H1 (cell line): Measurements from ENCODE around the gene SFTPA1. TPM values are rescaled to one million over a fixed set of nuclear protein-coding genes. Genes with fewer than 3 reads are reported as not detected.
"Not testable (repeated sequence)": the region's sequence is repeated elsewhere in the genome, so short reads cannot be mapped to it uniquely, and the experiment has no call there.

Experiments
- CTCF ChIA-PET: fragments of 300-600 bp; sonication (Branson Sonifier 250); formaldehyde crosslinking; loops from one replicate; lab custom pipeline; 2021; ENCODE audit not compliant: partially characterized antibody; lab: Charles Lee
- POLR2A ChIA-PET: fragments of 300-600 bp; sonication (Branson Sonifier 250); formaldehyde crosslinking; loops from one replicate; lab custom pipeline; 2021; ENCODE audit warnings: inconsistent platforms; ENCODE audit not compliant: partially characterized antibody; lab: Charles Lee
- DNase-seq, 2 experiments: peaks; one replicate each; pipeline versions ENCODE4 v3.0.0 to v3.0.0-alpha.2; 2010 to 2022; ENCODE audit warnings: low spot score in 2 of 2, low read depth in 1 of 2, mixed read lengths in 1 of 2
- FAIRE-seq: peaks from 2 replicates; lab custom pipeline; 2011; peaks lifted over from hg19 to GRCh38; lab: Jason Lieb, UNC
- H2AFZ ChIP-seq: 2 replicates; pipeline ENCODE4 v1.8.1; 2012; ENCODE audit warnings: low read length, inconsistent platforms
- H2AK5ac ChIP-seq: 2 replicates; pipeline ENCODE4 v1.6.1; 2013; ENCODE audit warnings: low read depth, low read length
- H2BK120ac ChIP-seq: replicated peaks from 2 replicates; pipeline ENCODE3; 2013; ENCODE audit warnings: low read depth, low read length, inconsistent platforms
- H2BK12ac ChIP-seq: 2 replicates; pipeline ENCODE4 v1.6.1; 2013; ENCODE audit warnings: low read depth, low read length
- H2BK15ac ChIP-seq: 2 replicates; pipeline ENCODE4 v1.6.1; 2013; ENCODE audit warnings: low read length
- H2BK20ac ChIP-seq: 2 replicates; pipeline ENCODE4 v1.6.1; 2013; ENCODE audit warnings: low read length
- H2BK5ac ChIP-seq: 2 replicates; pipeline ENCODE4 v1.6.1; 2013; ENCODE audit warnings: low read depth, low read length
- H3K14ac ChIP-seq: 2 replicates; pipeline ENCODE4 v1.6.1; 2013; ENCODE audit warnings: inconsistent platforms; ENCODE audit not compliant: insufficient read length
- H3K18ac ChIP-seq: 2 replicates; pipeline ENCODE4 v1.6.1; 2013; ENCODE audit warnings: low read length; ENCODE audit errors: extremely low read depth
- H3K23ac ChIP-seq: 2 replicates; pipeline ENCODE4 v1.6.1; 2013; ENCODE audit warnings: inconsistent platforms; ENCODE audit not compliant: insufficient read length
- H3K23me2 ChIP-seq: 2 replicates; pipeline ENCODE4 v1.6.1; 2013; ENCODE audit warnings: low read depth, low read length
- H3K27ac ChIP-seq: 2 replicates; pipeline ENCODE4 v1.6.1; 2011; ENCODE audit warnings: low read depth, low read length, inconsistent platforms
- H3K27me3 ChIP-seq, 4 experiments: replicated peaks in 1 of 4; 1 replicate in 1 of 4; 2 replicates in 3 of 4; pipeline versions ENCODE4 v1.6.1 to v1.8.1; 2011 to 2013; ENCODE audit warnings: low read length in 3 of 4, mild to moderate bottlenecking in 3 of 4, inconsistent platforms in 2 of 4, mixed read lengths in 2 of 4, moderate library complexity in 1 of 4; ENCODE audit not compliant: control insufficient read depth in 3 of 4, insufficient read depth in 3 of 4; ENCODE audit errors: extremely low read depth in 1 of 4
- H3K36me3 ChIP-seq, 4 experiments: 2 replicates each; pipeline versions ENCODE4 v1.6.1 to v1.8.1; 2011 to 2013; ENCODE audit warnings: mild to moderate bottlenecking in 4 of 4, low read length in 3 of 4, moderate library complexity in 2 of 4, control low read depth in 1 of 4, inconsistent platforms in 1 of 4; ENCODE audit not compliant: insufficient read depth in 4 of 4, control insufficient read depth in 2 of 4
- H3K4ac ChIP-seq: replicated peaks from 2 replicates; pipeline ENCODE3; 2013; ENCODE audit warnings: low read length, low read depth, mixed read lengths, inconsistent platforms; ENCODE audit not compliant: insufficient read length
- H3K4me1 ChIP-seq, 4 experiments: replicated peaks in 1 of 4; 1 replicate in 1 of 4; 2 replicates in 3 of 4; pipeline versions ENCODE4 v1.6.1 to v1.8.1; 2011 to 2013; ENCODE audit warnings: low read length in 3 of 4, inconsistent platforms in 2 of 4, mixed read lengths in 1 of 4; ENCODE audit not compliant: insufficient read depth in 4 of 4, control insufficient read depth in 3 of 4
- H3K4me2 ChIP-seq, 2 experiments: 2 replicates each; pipeline versions ENCODE4 v1.6.1 to v1.8.1; 2011 to 2013; ENCODE audit warnings: low read depth in 2 of 2, low read length in 2 of 2, control low read depth in 1 of 2, inconsistent platforms in 1 of 2, mild to moderate bottlenecking in 1 of 2; ENCODE audit not compliant: insufficient read depth in 1 of 2
- H3K4me3 ChIP-seq, 4 experiments: fragments of 200-600, 300-600 bp in 1 of 4; sonication (generic), shearing (Covaris generic), sonication (Bioruptor Twin) in 1 of 4; 2 replicates each; pipeline versions ENCODE4 v1.5.1 to v1.8.1; 2011 to 2016; ENCODE audit warnings: low read length in 4 of 4, low read depth in 3 of 4, control low read depth in 2 of 4, inconsistent platforms in 2 of 4, mild to moderate bottlenecking in 2 of 4, mixed read lengths in 1 of 4, moderate library complexity in 1 of 4; ENCODE audit not compliant: insufficient read depth in 2 of 4; ENCODE audit errors: extremely low read depth in 1 of 4
- H3K56ac ChIP-seq: replicated peaks from 2 replicates; pipeline ENCODE3; 2013; ENCODE audit warnings: low read depth, mild to moderate bottlenecking, mixed read lengths, low read length, inconsistent platforms; ENCODE audit not compliant: insufficient read length
- H3K79me1 ChIP-seq: 2 replicates; pipeline ENCODE4 v1.6.1; 2013; ENCODE audit warnings: low read depth, low read length, control low read depth
- H3K79me2 ChIP-seq, 2 experiments: 2 replicates each; pipeline versions ENCODE4 v1.6.1 to v1.8.1; 2012 to 2013; ENCODE audit warnings: low read length in 2 of 2, mild to moderate bottlenecking in 2 of 2, inconsistent platforms in 1 of 2; ENCODE audit not compliant: insufficient read depth in 2 of 2, control insufficient read depth in 1 of 2
- H3K9ac ChIP-seq, 4 experiments: replicated peaks in 1 of 4; 1 replicate in 1 of 4; 2 replicates in 3 of 4; pipeline versions ENCODE4 v1.6.1 to v1.8.1; 2011 to 2013; ENCODE audit warnings: low read depth in 3 of 4, low read length in 3 of 4, control low read depth in 2 of 4, mild to moderate bottlenecking in 2 of 4, moderate library complexity in 2 of 4, inconsistent platforms in 1 of 4; ENCODE audit errors: extremely low read depth in 1 of 4
- H3K9me3 ChIP-seq, 2 experiments: 2 replicates each; pipeline versions ENCODE4 v1.6.1 to v1.8.1; 2012 to 2013; ENCODE audit warnings: mild to moderate bottlenecking in 2 of 2, moderate library complexity in 2 of 2, control low read depth in 1 of 2, inconsistent platforms in 1 of 2, low read depth in 1 of 2, low read length in 1 of 2, mixed read lengths in 1 of 2; ENCODE audit not compliant: insufficient read depth in 2 of 2
- H4K20me1 ChIP-seq, 2 experiments: replicated peaks in 1 of 2; 2 replicates each; pipeline versions ENCODE3 to v1.8.1; 2011 to 2013; ENCODE audit warnings: inconsistent platforms in 2 of 2, low read length in 2 of 2, mild to moderate bottlenecking in 1 of 2; ENCODE audit not compliant: insufficient read depth in 2 of 2, control insufficient read depth in 1 of 2
- H4K5ac ChIP-seq: 2 replicates; pipeline ENCODE4 v1.6.1; 2013; ENCODE audit warnings: low read length, low read depth, mixed read lengths, inconsistent platforms; ENCODE audit not compliant: insufficient read length
- H4K8ac ChIP-seq: 2 replicates; pipeline ENCODE4 v1.8.0; 2013; ENCODE audit warnings: mild to moderate bottlenecking, moderate library complexity, low read length, inconsistent platforms; ENCODE audit not compliant: insufficient read depth; ENCODE audit errors: extremely low read depth
- H4K91ac ChIP-seq: replicated peaks from 2 replicates; pipeline ENCODE3; 2013; ENCODE audit warnings: low read length, mixed read lengths, inconsistent platforms; ENCODE audit not compliant: insufficient read length
- whole genome bisulfite sequencing, 2 experiments: shearing (Covaris generic) in 1 of 2; methylation state at CpG; one replicate each; pipeline versions ENCODE4 v1.1.6 to v1.1.7; 2013 to 2015; ENCODE audit warnings: low lambda C conversion rate in 2 of 2, mixed read lengths in 2 of 2, inconsistent platforms in 1 of 2, low coverage in 1 of 2, missing lambda C conversion rate in 1 of 2; ENCODE audit not compliant: insufficient replicate concordance in 2 of 2, insufficient coverage in 1 of 2, insufficient read length in 1 of 2; ENCODE audit errors: extremely low coverage in 1 of 2, missing lambda C conversion rate in 1 of 2; 5-methylcytosine and 5-hydroxymethylcytosine counted together
- polyA plus RNA-seq, 7 experiments: library from polyadenylated mRNA; depleted of rRNA in 3 of 7; stranded (reverse) in 5 of 7; unstranded in 2 of 7; fragments of >200 nt in 5 of 7; fragments of 200-250 nt in 2 of 7; gene quantifications; 1 replicate in 5 of 7; 2 replicates in 1 of 7; 4 replicates in 1 of 7; pipeline versions ENCODE4 v1.2.1 to v1.2.3, GENCODE V29; 2011 to 2013; ENCODE audit warnings: missing spikeins in 2 of 7, mixed read lengths in 2 of 7
- total RNA-seq: library from RNA; stranded (reverse); fragmentation: NEBNext Ultra II Directional; extraction: Animal tissue kit (Norgen Biotek cat#: 25700); gene quantifications from 2 replicates; pipeline ENCODE4 v1.2.1, GENCODE V29; 2021

Gene SFTPA1
- total and polyA plus RNA-seq, 2 of the 8 experiments (the other 6 are each of a cell fraction or from before 2014, with no cell fraction given), result not detected

GRCh38 chr10:79664686-79665085 is 53.9 kb downstream of the SFTPA1 start:
- H4K91ac ChIP-seq, H4K5ac ChIP-seq, H3K23ac ChIP-seq, H3K9me3 ChIP-seq, H3K4me1 ChIP-seq, H4K8ac ChIP-seq, H2BK5ac ChIP-seq, POLR2A ChIA-PET, H3K27ac ChIP-seq, H3K4me2 ChIP-seq, H2AFZ ChIP-seq, H3K4me3 ChIP-seq, H3K36me3 ChIP-seq, H3K23me2 ChIP-seq, H2BK120ac ChIP-seq, FAIRE-seq, H4K20me1 ChIP-seq, H3K9ac ChIP-seq, H3K27me3 ChIP-seq, H3K79me1 ChIP-seq, DNase-seq, H3K18ac ChIP-seq, H2BK12ac ChIP-seq, H3K56ac ChIP-seq, H2BK20ac ChIP-seq, H2AK5ac ChIP-seq, CTCF ChIA-PET, H2BK15ac ChIP-seq, H3K14ac ChIP-seq, H3K4ac ChIP-seq, H3K79me2 ChIP-seq: not testable (repeated sequence)
- 78% methylated on average over 4 of the region's 4 CpGs; no CpG with 5 or more reads in 1 of the 2 experiments for WGBS, 2 experiments

Other genes with a start within 250 kb of the SFTPA1 start
- 6.2 and 6.9 TPM in 2 replicates for gene ZCCHC24, start 165.3 kb upstream of the SFTPA1 start, total RNA-seq
- 3.9 and 5.8 TPM in 2 replicates for gene ZCCHC24, start 165.3 kb upstream of the SFTPA1 start, polyA plus RNA-seq (2011; rRNA removed)
- 1.7 and 2.0 TPM in 2 replicates for gene EIF5AL1, start 98.4 kb upstream of the SFTPA1 start, total RNA-seq
- gene EIF5AL1, start 98.4 kb upstream of the SFTPA1 start, polyA plus RNA-seq (2011; rRNA removed), result 2.0 and 2.2 TPM in 2 replicates
- not detected in 2 replicates for gene SFTPA2, start 50.5 kb upstream of the SFTPA1 start, total RNA-seq
- not detected in 2 replicates for gene SFTPA2, start 50.5 kb upstream of the SFTPA1 start, polyA plus RNA-seq (2011; rRNA removed)
- gene NUTM2B, start 92.3 kb downstream of the SFTPA1 start, total RNA-seq, result 0.17 and 0.44 TPM in 2 replicates
- 0.20 and 0.27 TPM in 2 replicates for gene NUTM2B, start 92.3 kb downstream of the SFTPA1 start, polyA plus RNA-seq (2011; rRNA removed)
- 0.21 and 0.28 TPM in 2 replicates for gene NUTM2E, start 215.8 kb downstream of the SFTPA1 start, total RNA-seq
- gene NUTM2E, start 215.8 kb downstream of the SFTPA1 start, polyA plus RNA-seq (2011; rRNA removed), result 0.02 TPM in 1 of 2 replicates, not detected in the other